SK-N-SH (cell line): ENCODE results near the gene EXOC5.

Source experiments
- ELF1 ChIP-seq: IDR thresholded peaks from 2 replicates; pipeline ENCODE4 v1.4.0; 2012
- FOXJ3 ChIP-seq: sonication (generic); formaldehyde crosslinking; IDR thresholded peaks from 2 replicates; pipeline ENCODE4 v1.5.1; 2020; ENCODE audit warnings: mild to moderate bottlenecking, missing genetic modification reagents
- MXI1 ChIP-seq: IDR thresholded peaks from 2 replicates; pipeline ENCODE4 v1.6.1; 2012; ENCODE audit warnings: mild to moderate bottlenecking, low read depth, low read length, improper control_type of control experiment
- POLR2AphosphoS5 ChIP-seq: IDR thresholded peaks from 2 replicates; pipeline ENCODE4 v1.6.1; 2012; ENCODE audit warnings: low read depth, low read length
- RAD21 ChIP-seq: IDR thresholded peaks from 2 replicates; pipeline ENCODE4 v1.6.1; 2012; ENCODE audit warnings: mild to moderate bottlenecking, low read length
- TF ChIP-seq, protein P1 (sequence below): IDR thresholded peaks from 2 replicates; pipeline ENCODE4 v1.6.1; 2012; ENCODE audit warnings: mild to moderate bottlenecking, low read depth, low read length, moderate library complexity
- TF ChIP-seq, protein P2 (sequence below): fragments of 200-600 bp; sonication (generic); IDR thresholded peaks from 2 replicates; pipeline ENCODE4 v1.6.1; 2017; ENCODE audit warnings: antibody characterized with exemption, mild to moderate bottlenecking, moderate library complexity
- TF ChIP-seq, protein P3 (sequence below): IDR thresholded peaks from 2 replicates; pipeline ENCODE4; 2012

DNA sequence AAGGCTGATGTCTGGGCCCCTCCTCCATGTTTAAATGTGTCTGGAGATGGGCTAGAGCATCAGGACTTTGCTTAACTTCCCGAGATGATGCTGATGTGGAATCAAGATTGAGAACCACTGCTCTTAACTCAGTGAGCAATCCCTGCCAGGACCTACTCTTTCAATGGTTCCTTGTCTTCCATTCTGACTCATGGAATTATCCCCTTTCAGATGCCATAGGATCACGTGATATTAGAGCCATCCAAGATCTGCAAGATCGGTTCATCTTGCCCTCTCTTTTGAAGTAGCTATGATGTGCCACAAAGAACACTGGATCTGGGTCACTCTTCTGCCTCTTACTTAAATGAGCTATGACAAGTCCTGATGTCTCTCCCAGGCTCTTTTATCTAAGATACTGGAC, 96.8 kb downstream of the EXOC5 start:
- no peak for TF ChIP-seq FOXJ3 (CRISPR knock-in tag)
- TF ChIP-seq RAD21 = no peak
- TF ChIP-seq, protein P1, sequence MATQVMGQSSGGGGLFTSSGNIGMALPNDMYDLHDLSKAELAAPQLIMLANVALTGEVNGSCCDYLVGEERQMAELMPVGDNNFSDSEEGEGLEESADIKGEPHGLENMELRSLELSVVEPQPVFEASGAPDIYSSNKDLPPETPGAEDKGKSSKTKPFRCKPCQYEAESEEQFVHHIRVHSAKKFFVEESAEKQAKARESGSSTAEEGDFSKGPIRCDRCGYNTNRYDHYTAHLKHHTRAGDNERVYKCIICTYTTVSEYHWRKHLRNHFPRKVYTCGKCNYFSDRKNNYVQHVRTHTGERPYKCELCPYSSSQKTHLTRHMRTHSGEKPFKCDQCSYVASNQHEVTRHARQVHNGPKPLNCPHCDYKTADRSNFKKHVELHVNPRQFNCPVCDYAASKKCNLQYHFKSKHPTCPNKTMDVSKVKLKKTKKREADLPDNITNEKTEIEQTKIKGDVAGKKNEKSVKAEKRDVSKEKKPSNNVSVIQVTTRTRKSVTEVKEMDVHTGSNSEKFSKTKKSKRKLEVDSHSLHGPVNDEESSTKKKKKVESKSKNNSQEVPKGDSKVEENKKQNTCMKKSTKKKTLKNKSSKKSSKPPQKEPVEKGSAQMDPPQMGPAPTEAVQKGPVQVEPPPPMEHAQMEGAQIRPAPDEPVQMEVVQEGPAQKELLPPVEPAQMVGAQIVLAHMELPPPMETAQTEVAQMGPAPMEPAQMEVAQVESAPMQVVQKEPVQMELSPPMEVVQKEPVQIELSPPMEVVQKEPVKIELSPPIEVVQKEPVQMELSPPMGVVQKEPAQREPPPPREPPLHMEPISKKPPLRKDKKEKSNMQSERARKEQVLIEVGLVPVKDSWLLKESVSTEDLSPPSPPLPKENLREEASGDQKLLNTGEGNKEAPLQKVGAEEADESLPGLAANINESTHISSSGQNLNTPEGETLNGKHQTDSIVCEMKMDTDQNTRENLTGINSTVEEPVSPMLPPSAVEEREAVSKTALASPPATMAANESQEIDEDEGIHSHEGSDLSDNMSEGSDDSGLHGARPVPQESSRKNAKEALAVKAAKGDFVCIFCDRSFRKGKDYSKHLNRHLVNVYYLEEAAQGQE = no peak
- TF ChIP-seq, protein P2, sequence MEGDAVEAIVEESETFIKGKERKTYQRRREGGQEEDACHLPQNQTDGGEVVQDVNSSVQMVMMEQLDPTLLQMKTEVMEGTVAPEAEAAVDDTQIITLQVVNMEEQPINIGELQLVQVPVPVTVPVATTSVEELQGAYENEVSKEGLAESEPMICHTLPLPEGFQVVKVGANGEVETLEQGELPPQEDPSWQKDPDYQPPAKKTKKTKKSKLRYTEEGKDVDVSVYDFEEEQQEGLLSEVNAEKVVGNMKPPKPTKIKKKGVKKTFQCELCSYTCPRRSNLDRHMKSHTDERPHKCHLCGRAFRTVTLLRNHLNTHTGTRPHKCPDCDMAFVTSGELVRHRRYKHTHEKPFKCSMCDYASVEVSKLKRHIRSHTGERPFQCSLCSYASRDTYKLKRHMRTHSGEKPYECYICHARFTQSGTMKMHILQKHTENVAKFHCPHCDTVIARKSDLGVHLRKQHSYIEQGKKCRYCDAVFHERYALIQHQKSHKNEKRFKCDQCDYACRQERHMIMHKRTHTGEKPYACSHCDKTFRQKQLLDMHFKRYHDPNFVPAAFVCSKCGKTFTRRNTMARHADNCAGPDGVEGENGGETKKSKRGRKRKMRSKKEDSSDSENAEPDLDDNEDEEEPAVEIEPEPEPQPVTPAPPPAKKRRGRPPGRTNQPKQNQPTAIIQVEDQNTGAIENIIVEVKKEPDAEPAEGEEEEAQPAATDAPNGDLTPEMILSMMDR = no peak
- TF ChIP-seq POLR2AphosphoS5 = no peak
- TF ChIP-seq MXI1 = no peak
- TF ChIP-seq ELF1 = no peak
- TF ChIP-seq, protein P3, sequence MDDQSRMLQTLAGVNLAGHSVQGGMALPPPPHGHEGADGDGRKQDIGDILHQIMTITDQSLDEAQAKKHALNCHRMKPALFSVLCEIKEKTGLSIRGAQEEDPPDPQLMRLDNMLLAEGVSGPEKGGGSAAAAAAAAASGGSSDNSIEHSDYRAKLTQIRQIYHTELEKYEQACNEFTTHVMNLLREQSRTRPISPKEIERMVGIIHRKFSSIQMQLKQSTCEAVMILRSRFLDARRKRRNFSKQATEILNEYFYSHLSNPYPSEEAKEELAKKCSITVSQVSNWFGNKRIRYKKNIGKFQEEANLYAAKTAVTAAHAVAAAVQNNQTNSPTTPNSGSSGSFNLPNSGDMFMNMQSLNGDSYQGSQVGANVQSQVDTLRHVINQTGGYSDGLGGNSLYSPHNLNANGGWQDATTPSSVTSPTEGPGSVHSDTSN = no peak
